DMS53 treated with DMSO at 0.1 percent for 48 hours (cell line): Measurements from ENCODE around the gene NANP.

Experiments
- DNase-seq: peaks from one replicate; lab custom pipeline; 2025; ENCODE audit not compliant: unreplicated experiment; lab: John Stamatoyannopoulos, UW

Gene NANP

DNA sequence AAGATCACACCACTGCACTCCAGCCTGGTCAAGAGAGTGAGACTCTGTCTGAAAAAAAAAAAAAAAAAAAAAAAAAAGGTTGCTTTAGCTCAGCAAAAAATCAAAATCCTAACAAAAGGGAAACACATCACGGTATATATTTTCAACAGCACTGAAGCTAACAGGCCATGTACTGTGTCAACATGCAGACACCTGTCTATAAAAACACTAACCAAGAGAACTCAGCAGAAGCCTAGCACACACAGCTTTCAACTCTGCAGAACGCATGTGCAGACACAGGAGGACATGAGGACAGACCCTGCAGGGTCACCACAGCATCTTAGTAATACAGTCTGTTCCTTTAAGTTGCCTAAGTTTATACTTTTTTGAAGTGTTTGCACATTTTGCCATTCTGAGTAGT is 52.0 kb downstream of the NANP start:
- DNase-seq, result peak; percentile 68

DNA sequence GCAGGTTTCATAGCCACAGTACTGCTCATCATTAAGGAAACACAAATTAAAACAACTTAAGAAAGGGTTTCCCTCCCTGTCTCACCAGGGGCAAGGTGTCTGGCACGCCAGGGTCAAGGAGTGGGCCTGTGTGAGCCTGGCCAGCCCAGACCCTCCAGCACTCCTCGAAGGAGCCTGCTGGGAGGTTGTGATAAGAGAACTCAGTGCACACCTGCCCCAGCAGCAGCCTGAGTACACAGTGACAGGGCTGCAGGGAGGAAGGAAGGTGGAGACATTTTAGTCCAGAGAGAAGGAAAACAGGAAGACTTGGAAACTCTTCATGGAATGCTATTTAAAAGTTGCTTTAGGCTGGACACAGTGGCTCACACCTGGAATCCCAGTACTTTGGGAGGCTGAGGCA is 52.6 kb downstream of the NANP start:
- DNase-seq, result no peak

DNA sequence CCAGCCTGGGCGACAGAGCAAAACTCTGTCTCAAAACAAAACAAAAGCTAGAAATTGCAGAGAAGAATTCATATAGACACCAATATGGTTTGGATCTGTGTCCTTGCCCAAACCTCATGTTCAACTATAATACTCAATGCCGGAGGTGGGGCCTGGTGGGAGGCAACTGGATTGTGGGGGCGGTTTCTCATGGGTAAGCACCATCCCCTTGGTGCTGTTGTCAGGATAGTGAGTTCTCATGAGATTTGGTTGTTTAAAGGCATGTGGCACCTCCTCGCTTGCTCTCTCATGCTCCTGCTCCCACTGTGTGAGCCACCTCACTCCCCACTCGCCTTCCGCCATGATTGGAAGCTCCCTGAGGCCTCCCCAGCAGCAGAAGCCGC is 53.7 kb downstream of the NANP start:
- DNase-seq, result no peak

DNA sequence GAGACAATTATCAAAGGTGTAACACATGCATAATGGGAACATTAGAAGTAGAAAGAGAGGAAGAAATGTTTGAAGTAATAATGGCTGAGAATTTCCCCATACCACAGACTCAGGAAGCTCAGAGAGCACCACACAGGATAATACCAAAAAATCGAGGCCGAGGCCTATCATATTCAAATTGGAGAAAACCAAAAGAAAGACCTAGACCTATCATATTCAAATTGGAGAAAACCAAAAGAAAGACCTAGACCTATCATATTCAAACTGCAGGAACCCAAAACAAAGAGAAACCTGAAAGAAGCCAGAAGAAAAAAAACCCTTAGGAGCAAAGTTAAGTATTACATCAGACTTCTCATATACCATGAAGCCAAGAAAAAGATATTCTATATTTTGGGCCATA is 56.5 kb downstream of the NANP start:
- no peak for DNase-seq

DNA sequence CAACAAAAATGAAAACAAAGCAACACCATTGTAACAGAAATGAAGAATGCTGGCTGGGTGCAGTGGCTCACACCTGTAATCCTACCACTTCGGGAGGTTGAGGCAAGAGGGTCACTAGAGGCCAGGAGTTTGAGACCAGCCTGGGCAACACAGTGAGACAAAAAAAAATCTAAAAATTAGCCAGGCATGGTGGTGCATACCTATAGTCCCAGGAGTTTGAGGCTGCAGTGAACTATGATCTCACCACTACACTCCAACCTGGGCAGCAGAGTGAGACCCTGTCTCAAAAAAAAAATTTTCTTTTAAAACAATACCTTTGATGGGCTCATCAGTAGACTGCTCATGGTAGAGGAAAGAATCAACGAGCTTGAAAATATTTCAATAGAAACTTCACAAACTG is 57.0 kb downstream of the NANP start:
- no peak for DNase-seq

DNA sequence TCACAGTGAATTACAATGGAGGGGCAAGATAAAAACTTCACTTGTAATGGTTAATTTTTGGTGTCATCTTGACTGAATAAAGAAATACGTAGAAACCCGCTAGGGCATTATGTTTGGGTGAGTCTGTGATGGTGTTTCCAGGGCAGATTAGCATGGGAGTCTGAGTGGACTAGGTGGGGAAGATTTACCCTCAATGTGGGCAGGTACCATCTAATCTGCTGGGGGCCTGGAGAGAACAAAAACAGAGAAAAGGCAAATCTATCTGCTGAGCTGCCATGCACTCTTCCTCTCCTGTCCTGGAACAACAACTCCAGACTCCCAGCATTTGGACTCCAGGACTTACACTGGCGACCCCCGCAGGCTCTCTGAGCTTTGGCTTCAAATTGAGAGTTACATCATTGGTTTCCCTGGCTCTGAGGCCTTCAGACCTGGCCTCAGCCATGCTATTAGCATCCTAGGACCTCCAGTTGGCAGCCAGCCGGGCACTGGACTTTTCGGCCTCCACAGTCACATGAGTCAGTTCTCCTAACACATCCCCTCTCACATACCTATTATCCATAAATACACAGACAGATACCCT is 58.1 kb downstream of the NANP start:
- no peak for DNase-seq

DNA sequence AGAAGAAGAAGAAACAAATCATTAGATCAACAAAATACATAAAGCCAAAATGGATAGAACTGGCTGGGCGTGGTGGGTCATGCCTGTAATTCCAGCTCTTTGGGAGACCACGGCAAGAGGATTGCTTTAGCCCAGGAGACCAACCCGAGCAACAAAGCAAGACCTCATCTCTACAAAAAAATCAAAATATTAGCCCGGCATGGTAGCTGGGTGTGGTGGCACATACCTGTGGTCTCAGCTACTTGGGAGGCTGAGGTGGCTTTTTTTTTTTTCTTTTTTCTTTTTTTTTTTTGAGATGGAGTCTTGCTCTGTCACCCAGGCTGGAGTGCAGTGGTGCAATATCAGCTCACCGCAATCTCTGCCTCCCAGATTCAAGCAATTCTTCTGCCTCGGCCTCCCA is 59.9 kb downstream of the NANP start:
- DNase-seq, result no peak

DNA sequence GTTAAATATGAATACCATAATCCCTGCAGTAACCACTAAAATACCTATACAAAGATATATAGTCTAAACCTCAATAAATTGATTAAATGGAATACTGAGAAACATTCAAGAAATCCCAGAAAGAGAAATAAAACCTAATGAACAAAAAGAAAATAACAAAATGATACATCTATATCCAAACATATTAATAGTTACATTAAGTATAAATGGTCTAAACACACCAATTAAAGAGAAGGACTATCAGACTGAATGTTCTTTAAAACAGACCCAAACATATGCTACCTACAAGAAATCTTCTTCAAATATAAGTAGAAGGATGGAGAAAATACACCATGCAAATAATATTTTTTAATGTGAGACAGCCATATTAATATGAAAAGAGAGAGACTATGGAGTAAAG is 60.5 kb downstream of the NANP start:
- no peak for DNase-seq
